Neutrophil (primary cell): Measurements from ENCODE around the gene GNLY.

ENCODE experiments used
- H3K27ac ChIP-seq: fragments of 200-600 bp; sonication (generic); 2 replicates; pipeline ENCODE4 v1.5.1; 2016; ENCODE audit warnings: mild to moderate bottlenecking, moderate library complexity
- H3K27me3 ChIP-seq: fragments of 200-600 bp; sonication (generic); 2 replicates; pipeline ENCODE4 v1.6.0; 2016; ENCODE audit warnings: mild to moderate bottlenecking
- H3K36me3 ChIP-seq: fragments of 200-600 bp; sonication (generic); 2 replicates; pipeline ENCODE4 v1.5.1; 2017
- H3K4me1 ChIP-seq, 2 experiments: fragments of 200-600 bp in 1 of 2; sonication (generic) in 1 of 2; 1 replicate in 1 of 2; 2 replicates in 1 of 2; pipeline versions ENCODE4 v1.5.1 to v1.6.1; 2013 to 2016; ENCODE audit warnings: low read depth in 1 of 2, low read length in 1 of 2, mild to moderate bottlenecking in 1 of 2, moderate library complexity in 1 of 2; ENCODE audit not compliant: control insufficient read depth in 1 of 2, insufficient read depth in 1 of 2
- H3K4me3 ChIP-seq, 2 experiments: fragments of 200-600 bp in 1 of 2; sonication (generic) in 1 of 2; 1 replicate in 1 of 2; 2 replicates in 1 of 2; pipeline ENCODE4 v1.5.1; 2013 to 2016; ENCODE audit warnings: low read depth in 1 of 2, low read length in 1 of 2, mild to moderate bottlenecking in 1 of 2, moderate library complexity in 1 of 2
- H3K9me3 ChIP-seq: fragments of 200-600 bp; sonication (generic); 2 replicates; pipeline ENCODE4 v1.5.1; 2016
- TF ChIP-seq, protein P1 (sequence below): fragments of 200-600 bp; sonication (generic); IDR thresholded peaks from 2 replicates; pipeline ENCODE4 v1.5.1; 2016; ENCODE audit warnings: antibody characterized with exemption

The GNLY gene

GRCh38 chr2:85741833-85742455 lies 47.8 kb downstream of the GNLY start:
- Histone ChIP-seq H3K27me3 (peaks cover 50% of the 10 kb centered on the region), H3K4me3 (no peak overlapping the region), H3K36me3 (no peaks in the 10 kb centered on the region), H3K4me1 (no peaks in the 10 kb centered on the region), H3K9me3 (no peaks in the 10 kb centered on the region), H3K27ac (no peak overlapping the region)
- TF ChIP-seq, protein P1, sequence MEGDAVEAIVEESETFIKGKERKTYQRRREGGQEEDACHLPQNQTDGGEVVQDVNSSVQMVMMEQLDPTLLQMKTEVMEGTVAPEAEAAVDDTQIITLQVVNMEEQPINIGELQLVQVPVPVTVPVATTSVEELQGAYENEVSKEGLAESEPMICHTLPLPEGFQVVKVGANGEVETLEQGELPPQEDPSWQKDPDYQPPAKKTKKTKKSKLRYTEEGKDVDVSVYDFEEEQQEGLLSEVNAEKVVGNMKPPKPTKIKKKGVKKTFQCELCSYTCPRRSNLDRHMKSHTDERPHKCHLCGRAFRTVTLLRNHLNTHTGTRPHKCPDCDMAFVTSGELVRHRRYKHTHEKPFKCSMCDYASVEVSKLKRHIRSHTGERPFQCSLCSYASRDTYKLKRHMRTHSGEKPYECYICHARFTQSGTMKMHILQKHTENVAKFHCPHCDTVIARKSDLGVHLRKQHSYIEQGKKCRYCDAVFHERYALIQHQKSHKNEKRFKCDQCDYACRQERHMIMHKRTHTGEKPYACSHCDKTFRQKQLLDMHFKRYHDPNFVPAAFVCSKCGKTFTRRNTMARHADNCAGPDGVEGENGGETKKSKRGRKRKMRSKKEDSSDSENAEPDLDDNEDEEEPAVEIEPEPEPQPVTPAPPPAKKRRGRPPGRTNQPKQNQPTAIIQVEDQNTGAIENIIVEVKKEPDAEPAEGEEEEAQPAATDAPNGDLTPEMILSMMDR, result no peak

- H3K27me3 ChIP-seq, result peaks cover 63% of the 10 kb centered on the region
- TF ChIP-seq, protein P1, result no peak
- no peaks in the 10 kb centered on the region for H3K36me3 ChIP-seq
- H3K9me3 ChIP-seq, result no peaks in the 10 kb centered on the region
- H3K4me1 ChIP-seq, result no peaks in the 10 kb centered on the region
- no peak overlapping the region for H3K27ac ChIP-seq
- no peak overlapping the region for H3K4me3 ChIP-seq
Observed at GRCh38 chr2:85743304-85743978, 49.3 kb downstream of the GNLY start.

GRCh38 chr2:85744055-85744454 lies 49.9 kb downstream of the GNLY start:
- Histone ChIP-seq H3K36me3 (no peaks in the 10 kb centered on the region), H3K27ac (no peak overlapping the region), H3K4me3 (no peak overlapping the region), H3K9me3 (no peaks in the 10 kb centered on the region), H3K27me3 (peaks cover 64% of the 10 kb centered on the region), H3K4me1 (no peaks in the 10 kb centered on the region)
- TF ChIP-seq, protein P1, result no peak

DNA sequence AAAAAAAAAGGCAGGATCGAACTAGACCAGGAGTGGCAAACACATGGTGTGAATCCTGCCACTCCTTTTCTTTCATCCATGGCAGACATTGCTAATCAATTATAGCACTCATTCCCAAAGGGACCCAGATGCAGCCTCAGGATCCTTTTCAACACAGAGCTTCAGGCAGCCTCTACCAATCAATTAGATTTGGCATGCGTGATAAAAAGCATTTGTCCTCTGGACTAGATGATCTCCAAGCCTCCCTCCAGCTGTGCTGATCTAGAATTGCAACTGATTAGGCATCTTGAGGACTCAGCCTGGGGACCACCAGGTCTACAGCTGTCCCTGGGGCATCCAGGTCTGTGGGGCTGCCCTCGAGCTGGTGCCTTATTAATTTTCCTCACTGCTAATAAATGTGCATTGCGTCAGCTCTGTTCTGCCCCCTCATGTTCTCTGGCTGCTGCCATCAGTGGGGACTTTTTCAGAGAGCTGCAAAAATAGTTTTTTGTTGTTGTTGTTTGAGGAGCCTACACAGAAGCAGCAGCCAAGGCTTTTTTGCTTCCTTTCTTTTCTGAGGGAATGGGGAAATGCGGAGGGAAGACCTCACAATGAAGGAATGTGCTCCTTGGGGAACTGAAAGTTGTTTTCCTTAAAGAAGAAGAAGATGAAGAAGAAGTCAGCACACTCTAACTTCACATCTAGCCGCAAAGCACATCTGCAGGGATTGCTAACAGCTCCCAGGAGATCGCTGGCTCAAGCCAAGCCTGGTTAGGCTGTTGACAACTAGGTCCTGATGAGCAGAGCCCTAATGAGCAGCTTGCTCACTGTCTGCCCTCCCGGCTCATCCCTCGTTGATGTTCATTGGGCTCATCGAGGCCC lies 50.8 kb downstream of the GNLY start:
- Histone ChIP-seq H3K4me3 (no peak overlapping the region), H3K27ac (no peak overlapping the region), H3K4me1 (no peaks in the 10 kb centered on the region), H3K9me3 (no peaks in the 10 kb centered on the region), H3K36me3 (no peaks in the 10 kb centered on the region), H3K27me3 (peaks cover 64% of the 10 kb centered on the region)
- TF ChIP-seq, protein P1, result no peak

- TF ChIP-seq, protein P1, result no peak
- Histone ChIP-seq H3K4me1 (no peaks in the 10 kb centered on the region), H3K9me3 (no peaks in the 10 kb centered on the region), H3K27ac (no peak overlapping the region), H3K36me3 (no peaks in the 10 kb centered on the region), H3K27me3 (peaks cover 67% of the 10 kb centered on the region), H3K4me3 (no peak overlapping the region)
Observed at GRCh38 chr2:85745619-85746018, 51.5 kb downstream of the GNLY start.
